Iris pigment epithelial cell (primary cell): Measurements from ENCODE around the gene ZNF132.
A peak's percentile ranks its signal among the peaks of the same experiment; 100 is the strongest.
"Not testable (repeated sequence)": the region's sequence is repeated elsewhere in the genome, so short reads cannot be mapped to it uniquely, and the experiment has no call there.

Source experiments
- DNase-seq: peaks from one replicate; pipeline ENCODE4 v3.0.0-alpha.2; 2011; ENCODE audit warnings: low read depth

Gene ZNF132

DNA sequence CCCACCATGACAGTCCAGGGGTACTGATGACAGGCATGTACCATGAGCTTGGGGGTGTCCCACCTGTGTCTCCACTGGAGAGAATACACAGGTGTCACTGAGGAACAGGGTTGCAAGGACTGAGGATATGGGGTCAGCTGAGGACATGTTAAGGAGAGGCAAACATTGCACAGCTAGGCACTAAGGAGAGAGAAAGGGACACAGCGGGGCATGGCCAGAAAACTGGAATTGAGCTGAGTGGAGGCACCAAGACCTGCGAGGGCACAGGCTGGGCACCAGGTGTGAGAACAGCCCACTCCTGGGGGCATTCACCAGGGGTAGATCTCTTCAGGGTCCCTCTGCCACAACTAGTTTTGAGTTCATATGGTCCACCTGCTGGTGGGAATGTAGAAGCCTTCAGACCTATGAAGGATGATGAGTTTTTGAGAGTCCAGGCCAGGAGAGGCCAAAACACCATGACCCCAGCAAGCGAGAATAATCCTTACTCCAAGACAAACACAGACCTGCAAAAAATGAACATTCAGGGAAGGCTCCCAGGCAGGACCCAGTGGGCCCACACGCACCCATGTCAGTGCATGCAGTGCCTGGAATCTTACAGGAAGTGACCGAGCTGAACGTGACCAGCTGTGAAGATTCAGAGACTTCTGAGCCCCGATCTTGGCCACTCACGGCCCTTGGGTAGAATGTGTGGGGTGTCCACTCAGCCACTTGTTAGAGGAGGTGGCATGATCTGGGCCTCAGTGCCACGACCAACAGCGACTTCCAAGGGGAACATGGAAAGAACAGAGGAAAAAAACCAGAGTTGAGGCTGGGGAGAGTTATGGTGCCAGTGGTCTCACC lies 32.9 kb downstream of the ZNF132 start:
- DNase-seq = no peak

DNA sequence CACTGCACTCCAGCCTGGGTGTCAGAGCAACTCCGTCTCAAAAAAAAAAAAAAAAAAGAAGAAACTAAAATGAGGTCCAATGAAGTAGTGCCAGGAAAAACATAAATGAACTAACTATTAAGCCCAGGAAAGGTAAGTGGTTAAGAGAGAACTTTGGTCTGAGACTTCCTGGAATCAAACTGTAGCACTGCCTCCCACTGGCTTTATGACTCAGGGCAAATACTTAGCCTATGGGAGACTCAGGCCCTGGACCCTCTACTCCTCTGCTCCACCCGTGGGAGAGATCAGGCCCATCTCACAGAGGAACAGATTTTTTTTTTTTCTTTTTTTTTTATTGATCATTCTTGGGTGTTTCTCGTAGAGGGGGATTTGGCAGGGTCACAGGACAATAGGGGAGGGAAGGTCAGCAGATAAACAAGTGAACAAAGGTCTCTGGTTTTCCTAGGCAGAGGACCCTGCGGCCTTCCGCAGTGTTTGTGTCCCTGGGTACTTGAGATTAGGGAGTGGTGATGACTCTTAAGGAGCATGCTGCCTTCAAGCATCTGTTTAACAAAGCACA lies 36.0 kb downstream of the ZNF132 start:
- DNase-seq = not testable (repeated sequence)

- DNase-seq = no peak
These were observed 38.0 kb downstream of the ZNF132 start for GRCh38 chr19:58401840-58402421.

DNA sequence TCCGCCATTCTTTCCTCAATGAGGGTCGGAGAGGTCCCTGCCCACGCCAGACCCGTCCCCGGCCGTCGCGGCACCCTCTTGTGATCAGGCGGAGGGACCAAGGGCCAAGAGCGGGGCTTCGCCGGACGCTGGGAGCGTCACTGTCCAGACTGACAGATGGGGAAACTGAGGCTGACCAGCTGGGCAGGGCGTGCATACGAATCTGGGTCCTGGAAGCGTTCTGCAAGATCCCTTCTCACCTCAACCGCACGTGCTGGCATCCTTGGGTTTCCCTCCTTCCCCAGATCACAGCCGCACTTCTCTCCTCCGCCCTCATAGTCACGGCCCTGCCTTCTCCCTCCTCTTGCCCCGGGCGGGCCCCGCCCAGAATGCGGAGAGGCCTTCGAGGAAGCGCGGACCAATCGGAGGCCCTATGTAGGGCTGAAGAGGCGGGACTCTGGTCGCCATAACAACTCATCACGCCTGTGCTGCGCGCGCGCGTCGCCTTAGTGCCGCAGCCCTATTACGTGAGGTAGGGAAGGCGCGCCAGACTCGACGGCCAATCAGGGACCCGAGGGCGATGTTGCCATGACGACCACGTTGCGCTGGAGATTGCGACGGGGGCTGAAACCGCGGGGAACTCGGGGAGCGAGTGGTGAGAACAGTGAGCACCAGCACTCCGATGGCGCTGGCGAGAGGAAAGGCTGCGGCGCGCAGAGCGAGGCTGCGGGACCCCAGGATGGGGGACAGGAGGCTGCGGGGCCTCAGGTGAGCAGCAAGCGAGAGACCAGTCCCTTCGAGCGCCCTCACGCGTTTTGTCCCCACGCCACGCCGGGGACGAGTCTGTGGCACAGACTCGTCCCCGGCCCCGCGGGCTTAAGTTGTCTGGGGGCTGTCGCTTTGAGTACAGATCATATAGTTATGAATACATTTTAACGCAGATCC lies 38.8 kb downstream of the ZNF132 start:
- DNase-seq = peak; percentile 99

- no peak for DNase-seq
These were observed 39.5 kb downstream of the ZNF132 start for GRCh38 chr19:58400316-58400915.

DNA sequence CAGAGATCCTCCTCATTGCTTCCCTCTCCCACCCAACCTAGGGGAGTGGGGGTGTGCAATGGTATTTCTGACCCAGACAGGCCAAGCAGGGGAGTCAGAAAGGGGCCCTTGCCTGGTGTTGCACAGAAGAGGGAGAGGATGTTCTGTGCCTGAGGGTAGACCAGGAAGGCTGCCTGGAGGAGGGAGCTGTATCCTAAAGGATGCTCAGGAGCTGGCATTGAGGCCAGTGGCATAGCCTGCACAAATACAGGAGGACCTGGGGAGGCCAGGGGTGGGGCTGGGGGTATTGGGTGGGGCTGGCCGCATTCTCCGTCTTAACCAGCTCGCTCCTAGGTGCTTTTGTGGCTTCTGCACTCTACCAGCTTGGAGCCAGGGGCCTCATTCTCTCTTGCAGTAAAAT lies 40.0 kb downstream of the ZNF132 start:
- DNase-seq = no peak

GRCh38 chr19:58398545-58398944 lies 41.4 kb downstream of the ZNF132 start:
- DNase-seq = no peak

DNA sequence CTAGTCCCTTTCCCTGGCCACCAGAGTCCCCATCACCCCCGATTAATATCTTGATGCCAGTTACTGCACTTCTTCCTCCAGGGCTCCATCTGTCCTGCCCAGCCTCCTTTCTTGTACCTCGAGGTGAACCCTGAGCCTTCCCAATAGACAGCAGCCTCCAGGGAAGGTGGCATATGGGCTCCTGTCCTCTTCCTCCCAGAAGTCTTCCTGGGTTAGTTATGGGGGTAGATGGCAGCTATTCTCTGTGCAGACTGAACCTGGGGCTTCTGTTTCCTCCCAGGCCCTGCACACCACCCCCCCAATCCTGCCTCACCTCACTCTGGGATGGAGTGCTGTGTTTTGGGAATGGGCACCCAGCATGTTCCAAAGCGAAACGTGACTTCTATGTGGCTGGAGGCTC lies 41.9 kb downstream of the ZNF132 start:
- DNase-seq = no peak

GRCh38 chr19:58397533-58398037 lies 42.4 kb downstream of the ZNF132 start:
- DNase-seq = no peak

- DNase-seq = no peak
These were observed 43.0 kb downstream of the ZNF132 start for GRCh38 chr19:58396691-58397532.

- peak; percentile 32 for DNase-seq
These were observed 43.9 kb downstream of the ZNF132 start for GRCh38 chr19:58395979-58396627.

DNA sequence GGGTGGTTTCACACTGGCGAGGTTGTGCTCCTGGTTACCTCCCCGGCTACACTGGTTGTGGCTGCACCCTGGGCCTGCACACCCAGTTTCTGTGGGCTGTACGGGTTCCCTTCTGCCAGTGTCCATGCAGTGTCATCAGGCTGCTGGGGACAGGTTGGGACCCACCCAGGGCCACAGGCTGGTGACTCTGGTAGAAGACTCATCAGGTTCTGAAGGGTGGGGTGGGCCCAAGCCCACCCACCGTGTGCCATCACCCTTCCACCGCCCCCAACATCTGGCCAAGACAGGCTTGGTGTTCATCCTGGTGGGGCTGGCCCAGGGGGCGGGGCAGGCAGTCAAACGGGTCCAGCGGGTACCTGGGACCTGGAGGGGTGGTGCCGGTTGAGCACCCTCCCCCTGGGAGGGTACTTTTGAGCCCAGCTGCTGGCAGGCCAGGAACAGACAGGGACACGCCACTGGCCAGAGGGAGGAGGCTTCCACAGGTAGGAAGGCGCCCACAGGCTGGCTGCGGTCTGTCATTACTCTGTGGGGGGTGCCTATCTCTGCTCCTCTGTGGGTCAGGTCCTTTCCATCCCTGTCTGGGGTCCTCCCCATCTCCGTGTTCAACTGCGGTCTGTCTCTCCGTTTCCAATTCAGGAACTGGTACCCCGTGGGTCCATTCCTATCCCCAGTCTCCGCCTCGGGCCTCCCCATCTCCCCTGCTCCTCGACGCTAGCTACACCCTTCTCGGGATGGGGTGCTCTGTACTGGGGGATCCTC lies 44.6 kb downstream of the ZNF132 start, which contains the start of gene RNF225:
TSS of gene RNF225 (plus strand) at position 437 of the 759 bp plus-strand sequence. CDS start 434 bp downstream, outside the sequence.
- DNase-seq = no peak

GRCh38 chr19:58394821-58395219 lies 45.1 kb downstream of the ZNF132 start:
- DNase-seq = no peak

- no peak for DNase-seq
These were observed 46.3 kb downstream of the ZNF132 start for GRCh38 chr19:58393725-58394033.

GRCh38 chr19:58392945-58393724 lies 46.8 kb downstream of the ZNF132 start:
- no peak for DNase-seq

GRCh38 chr19:58388175-58388526 lies 51.8 kb downstream of the ZNF132 start:
- DNase-seq = no peak

GRCh38 chr19:58387338-58388174 lies 52.4 kb downstream of the ZNF132 start:
- peak; percentile 30 for DNase-seq
